HG02588 (cell line): Measurements from ENCODE around the gene PLCL2.
A peak's percentile ranks its signal among the peaks of the same experiment; 100 is the strongest.

Experiments
- ATAC-seq: cut with Tn5 transposase; IDR thresholded peaks from one replicate; pipeline ENCODE4 v1.9.1; 2021; ENCODE audit warnings: mild to moderate bottlenecking, moderate library complexity; ENCODE audit not compliant: unreplicated experiment

Gene PLCL2

DNA sequence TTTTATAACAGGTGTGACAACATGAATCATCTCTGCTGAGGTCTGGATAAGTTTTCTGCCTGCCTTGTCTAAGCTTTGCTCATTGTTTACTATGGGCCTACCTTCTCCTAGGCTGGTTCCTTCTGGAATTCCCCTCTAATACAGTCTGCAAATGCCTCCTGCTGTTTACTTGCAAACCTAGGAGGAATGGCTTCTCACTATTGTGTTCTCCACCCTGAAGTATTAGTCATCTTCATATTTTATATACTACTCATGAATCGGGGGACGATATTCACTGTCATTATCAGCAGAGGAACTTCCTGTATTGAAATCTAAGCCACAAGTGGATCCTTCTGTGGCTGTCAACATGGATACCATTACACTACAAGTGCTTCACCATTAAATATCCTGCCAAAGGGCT is 154.8 kb downstream of the PLCL2 start:
- ATAC-seq: no peak

- ATAC-seq: no peak
These were observed 155.7 kb downstream of the PLCL2 start for GRCh38 chr3:17040322-17040989.

DNA sequence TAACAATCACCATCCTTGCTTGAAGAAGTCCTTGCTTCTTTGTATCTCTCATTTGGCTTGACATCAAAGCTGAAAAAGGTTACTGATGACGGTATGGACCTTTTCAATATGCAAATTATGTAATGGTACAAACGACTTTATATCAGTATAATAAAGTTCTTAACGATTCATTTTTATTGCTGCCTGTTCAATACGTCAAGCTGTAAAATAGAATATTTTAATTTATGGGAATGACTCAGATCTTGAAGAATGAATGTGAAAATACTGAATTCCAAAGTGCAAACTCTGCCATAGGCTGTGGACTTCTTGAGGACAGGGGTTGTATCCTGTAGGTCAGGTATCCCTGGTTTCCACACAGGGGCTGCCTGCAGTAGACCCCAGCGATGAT is 156.2 kb downstream of the PLCL2 start:
- no peak for ATAC-seq

GRCh38 chr3:17044855-17045254 is 160.1 kb downstream of the PLCL2 start:
- ATAC-seq: peak; percentile 70

DNA sequence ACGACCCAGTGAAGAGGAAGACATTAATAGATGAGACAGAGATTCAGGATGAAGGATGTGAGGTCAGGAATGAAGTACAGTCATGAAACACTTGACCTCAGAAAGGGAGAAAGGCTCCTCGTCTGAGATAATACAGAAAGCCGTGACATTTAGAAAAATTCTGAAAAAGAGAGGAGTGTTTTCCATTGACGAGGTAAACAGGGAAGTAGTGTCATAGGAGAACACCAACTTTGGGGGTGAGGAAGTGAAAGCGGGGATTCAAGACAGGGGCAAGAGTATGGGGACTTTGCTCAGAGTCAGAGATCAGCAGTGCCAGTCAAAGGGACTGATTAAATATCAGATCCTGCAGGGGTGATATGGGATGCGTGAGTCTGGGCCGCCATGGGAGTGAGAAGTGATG is 160.9 kb downstream of the PLCL2 start:
- ATAC-seq: no peak

- ATAC-seq: no peak
These were observed 161.9 kb downstream of the PLCL2 start for GRCh38 chr3:17046623-17047022.

- no peak for ATAC-seq
These were observed 162.4 kb downstream of the PLCL2 start for GRCh38 chr3:17047162-17047561.

GRCh38 chr3:17047894-17048293 is 163.1 kb downstream of the PLCL2 start:
- ATAC-seq: no peak

DNA sequence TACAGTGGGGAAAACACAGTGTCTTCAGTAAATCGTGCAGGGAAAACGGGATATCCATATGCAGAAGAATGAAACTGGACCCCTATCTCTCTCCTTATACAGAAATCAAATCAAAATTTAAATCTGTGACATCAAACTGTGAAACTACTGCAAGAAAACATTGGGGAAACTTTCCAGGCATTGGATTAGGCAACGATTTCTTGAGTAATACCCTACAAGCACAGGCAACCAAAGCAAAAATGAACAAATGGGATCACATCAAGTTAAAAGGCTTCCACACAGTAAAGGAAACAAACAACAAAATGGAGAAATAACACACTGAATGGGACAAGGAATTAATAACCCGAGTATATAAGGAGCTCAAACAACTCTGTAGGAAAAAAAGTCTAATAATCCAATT is 165.3 kb downstream of the PLCL2 start:
- no peak for ATAC-seq

DNA sequence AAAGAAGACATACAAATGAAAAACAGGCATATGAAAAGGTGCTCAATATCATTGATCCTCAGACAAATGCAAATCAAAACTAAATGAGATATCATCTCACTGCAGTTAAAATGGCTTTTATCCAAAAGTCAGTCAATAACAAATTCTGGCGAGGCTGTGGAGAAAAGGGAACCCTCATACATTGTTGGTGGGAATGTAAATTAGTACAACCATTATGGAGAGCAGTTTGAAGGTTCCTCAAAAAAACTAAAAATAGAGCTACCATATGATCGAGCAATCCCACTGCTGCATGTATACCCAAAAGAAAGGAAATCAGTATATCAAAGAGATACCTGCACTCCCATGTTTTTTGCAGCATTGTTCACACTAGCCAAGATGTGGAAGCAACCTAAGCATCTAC is 165.8 kb downstream of the PLCL2 start:
- no peak for ATAC-seq

DNA sequence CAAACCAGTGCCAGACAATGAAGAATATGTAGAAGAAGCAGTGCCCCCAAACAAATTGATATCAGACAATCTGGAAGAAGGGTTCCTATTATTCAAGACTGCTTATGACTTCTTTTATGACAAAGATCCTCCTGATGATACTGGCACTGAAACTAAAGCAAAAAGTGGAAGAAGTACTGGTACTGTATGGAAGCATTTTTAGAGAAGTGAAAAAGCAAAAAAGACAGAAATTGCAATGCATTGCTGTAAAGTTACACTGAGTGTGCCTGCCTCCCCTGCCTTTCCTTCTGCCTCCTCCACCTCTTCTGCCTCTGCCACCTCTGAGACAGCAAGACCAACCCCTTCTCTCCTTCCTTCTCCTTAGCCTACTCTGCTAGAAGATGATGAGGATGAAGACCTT is 167.6 kb downstream of the PLCL2 start:
- peak; percentile 64 for ATAC-seq

DNA sequence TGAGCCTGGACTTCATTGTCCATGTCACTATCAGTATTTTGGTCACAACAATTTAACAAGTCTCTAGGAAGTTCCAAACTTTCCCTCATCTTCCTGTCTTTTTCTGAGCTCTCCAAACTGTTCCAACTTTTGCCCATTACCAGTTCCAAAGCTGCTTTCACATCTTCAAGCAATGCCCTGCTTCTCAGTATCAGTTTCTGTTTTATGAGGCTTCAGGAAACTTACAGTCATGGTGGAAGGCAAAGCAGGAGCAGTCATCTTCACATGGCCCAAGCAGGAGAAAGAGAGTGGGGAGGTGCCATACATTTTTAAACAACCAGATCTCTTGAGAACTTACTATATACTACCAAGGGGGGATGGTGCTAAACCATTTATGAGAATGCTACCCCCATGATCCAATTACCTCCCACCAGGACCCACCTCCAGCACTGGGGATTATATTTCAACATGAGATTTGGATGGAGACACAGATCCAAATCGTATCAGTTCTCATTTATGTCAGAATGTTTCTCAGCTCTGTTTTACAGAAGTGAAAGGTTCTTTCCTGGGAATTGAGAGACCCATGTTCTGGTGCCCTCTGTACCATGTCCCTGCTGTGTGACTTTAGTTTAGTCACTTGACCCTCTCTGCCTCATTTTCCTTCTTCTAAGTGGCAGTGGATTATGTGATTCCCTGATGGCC is 169.7 kb downstream of the PLCL2 start:
- no peak for ATAC-seq

DNA sequence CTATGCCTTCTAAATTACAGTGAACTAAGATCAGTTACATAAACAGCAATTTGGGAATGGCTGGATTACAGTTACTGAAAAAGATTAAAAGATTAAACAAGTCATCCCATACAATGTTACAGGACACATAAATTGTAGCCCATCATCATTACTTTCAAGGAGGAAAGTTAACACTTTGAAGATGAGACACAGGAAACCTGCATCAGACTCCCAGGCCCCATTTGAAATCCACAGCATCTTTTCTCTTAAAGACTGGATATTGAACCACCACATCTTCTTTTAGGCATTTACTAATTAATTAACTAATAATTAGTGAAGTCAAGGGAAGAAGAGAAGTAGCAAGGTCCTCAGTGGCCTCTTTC is 170.2 kb downstream of the PLCL2 start:
- no peak for ATAC-seq

DNA sequence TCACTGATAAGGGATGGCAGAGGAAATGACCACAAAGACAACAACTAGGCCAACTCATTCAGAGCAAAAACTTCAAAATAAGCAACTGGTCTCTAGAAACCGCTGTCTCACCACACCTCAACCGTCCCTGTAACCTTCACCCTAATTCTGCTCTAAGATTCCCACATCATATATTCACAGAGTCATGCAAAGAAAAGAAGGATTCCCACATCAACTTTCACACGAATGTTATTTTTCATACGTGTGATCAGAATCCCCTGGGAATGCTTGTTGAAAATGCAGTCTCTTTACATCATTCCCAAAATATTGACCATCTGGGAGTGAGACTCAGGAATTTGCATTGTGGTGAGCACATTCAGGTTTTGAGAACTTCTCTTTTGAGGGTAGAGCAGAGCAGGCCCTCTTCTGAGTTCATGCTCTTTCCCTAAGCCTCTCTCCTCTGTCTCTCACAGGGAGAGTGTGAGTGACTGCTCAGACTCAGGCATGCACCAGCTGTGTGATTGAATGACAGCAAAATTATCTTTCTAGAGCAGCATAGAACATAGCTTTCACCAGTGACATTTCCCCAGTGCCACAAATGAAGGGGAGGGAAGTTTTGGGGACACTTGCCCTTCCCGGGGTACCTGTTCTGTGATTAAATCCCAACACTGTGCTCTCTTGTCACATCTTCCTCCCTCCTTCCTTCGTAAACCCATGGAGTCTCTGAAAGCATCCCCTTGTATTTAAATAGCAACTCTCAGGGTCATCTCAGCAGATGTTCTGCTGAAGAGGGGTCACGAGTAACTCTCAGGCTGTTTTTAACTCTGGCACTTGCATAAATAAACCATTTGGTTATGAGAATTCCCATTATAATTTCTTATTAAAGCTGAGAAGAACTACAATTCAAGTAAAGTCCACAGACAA is 170.9 kb downstream of the PLCL2 start:
- ATAC-seq: no peak

GRCh38 chr3:17057321-17057720 is 172.6 kb downstream of the PLCL2 start:
- no peak for ATAC-seq

- ATAC-seq: no peak
These were observed 175.3 kb downstream of the PLCL2 start for GRCh38 chr3:17059989-17060550.

GRCh38 chr3:17061005-17061404 is 176.2 kb downstream of the PLCL2 start:
- no peak for ATAC-seq

DNA sequence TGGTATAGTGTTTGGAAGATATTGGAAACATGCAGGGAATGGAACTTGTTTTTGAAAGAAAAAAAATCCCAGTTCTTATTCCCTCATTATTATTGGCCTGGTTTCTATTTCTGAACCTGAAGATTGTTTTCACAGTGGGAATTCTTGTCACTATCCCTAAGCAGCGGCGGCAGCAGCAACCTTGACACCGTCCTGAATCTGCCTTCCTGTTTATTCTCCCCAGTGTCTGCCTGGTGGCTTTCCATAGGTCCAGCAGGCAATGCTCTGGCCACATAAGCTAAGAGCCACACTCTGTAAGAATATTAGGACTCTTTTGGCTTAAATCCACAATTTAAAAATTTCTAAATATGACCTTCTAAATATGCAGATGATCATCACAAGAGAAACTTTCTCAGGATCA is 178.0 kb downstream of the PLCL2 start:
- no peak for ATAC-seq

DNA sequence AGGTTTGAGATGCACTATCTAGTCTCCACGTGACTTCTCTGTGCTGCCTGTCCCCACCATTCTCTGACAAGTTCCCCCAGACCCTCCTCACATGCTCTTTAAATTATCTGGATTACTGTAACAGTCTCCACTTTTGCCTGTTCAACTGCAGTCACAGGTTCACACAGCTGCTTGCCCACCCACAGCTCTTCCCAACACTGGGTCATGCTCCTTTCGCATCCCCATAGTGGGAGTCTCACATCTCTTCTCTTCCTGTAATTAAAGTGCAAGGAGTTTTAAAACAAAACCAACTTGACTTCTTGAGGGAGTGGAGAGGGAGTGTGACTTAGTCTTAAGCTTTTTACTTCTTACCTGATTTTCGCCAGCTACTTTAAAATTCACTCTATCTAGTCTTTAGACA is 178.8 kb downstream of the PLCL2 start:
- ATAC-seq: no peak

DNA sequence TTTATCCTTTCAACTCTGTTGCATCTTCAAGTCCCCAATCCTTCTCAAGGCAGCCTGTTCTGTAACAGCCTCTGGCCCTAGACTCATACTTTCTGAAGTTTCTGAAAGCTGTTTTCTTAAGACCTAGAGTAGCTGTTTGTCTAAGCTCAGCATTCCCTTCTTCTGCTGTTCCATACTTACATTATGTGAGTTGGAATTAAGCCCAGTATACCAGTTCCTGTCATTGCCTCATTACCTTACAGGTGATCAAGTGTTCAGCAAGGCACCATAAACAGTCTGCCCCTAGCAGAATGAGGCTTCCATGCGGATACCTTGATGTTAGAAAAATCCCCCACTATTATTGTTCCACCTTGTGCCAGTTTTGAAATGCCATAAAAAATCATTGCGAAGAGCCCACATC is 180.6 kb downstream of the PLCL2 start:
- ATAC-seq: no peak

DNA sequence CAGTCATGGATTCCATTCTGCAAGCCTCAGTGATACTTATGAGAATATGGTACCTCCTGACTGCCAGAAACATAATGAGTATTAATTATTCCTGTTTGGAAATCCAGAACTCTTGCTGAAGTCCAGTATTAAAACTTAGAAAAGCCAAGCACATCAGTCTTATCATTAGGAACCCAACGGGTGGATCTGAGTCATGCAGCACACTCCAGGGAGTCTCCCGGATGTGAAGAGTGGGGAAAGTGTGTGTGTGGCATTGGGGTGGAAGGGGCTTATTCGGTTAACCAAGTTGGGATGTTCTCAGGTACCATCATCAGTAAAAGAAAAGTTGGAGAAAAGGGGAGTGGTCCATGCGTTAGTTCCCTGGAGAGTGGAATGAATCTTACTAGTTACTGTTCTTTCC is 181.1 kb downstream of the PLCL2 start:
- no peak for ATAC-seq

DNA sequence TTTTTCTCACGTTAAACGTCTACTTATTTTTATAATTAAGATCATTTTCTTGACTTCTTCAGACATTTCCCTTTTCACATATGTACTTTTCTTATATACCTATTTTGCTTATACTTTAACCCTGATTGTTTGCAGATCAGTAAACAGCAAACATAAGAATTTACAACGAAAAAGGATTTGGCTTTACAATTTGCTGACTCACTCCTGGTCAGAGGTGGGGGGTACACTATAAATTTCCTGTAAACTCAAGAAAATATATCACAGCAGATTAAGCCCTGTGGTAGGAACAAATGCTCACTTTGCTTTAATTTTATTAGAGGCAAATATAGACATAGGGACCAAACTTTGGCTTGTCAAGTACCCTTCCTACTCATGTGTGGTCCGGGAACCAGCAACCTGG is 185.0 kb downstream of the PLCL2 start:
- no peak for ATAC-seq
